Type B pancreatic cell (in vitro differentiated cells): Measurements from ENCODE around the gene RAD51B. TPM values are rescaled to one million over a fixed set of nuclear protein-coding genes. Genes with fewer than 3 reads are reported as not detected.

Experiments used
- DNase-seq: peaks from one replicate; pipeline ENCODE4 v3.0.0; 2021; ENCODE audit warnings: mixed read lengths; ENCODE audit not compliant: unreplicated experiment; ENCODE audit errors: extremely low spot score
- H3K27ac Mint-ChIP-seq: 2 replicates; pipeline ENCODE4 v1.8.0; 2021; ENCODE audit warnings: mild to moderate bottlenecking, mixed read lengths
- H3K27me3 Mint-ChIP-seq: 2 replicates; pipeline ENCODE4 v1.8.0; 2021; ENCODE audit warnings: mixed read lengths
- H3K36me3 Mint-ChIP-seq: 2 replicates; pipeline ENCODE4 v1.8.0; 2021; ENCODE audit warnings: mixed read lengths
- H3K4me1 Mint-ChIP-seq: one replicate; pipeline ENCODE4 v1.8.0; 2021; ENCODE audit warnings: mixed read lengths; ENCODE audit not compliant: unreplicated experiment
- H3K4me3 Mint-ChIP-seq: 2 replicates; pipeline ENCODE4 v1.8.0; 2021; ENCODE audit warnings: mild to moderate bottlenecking, mixed read lengths
- H3K9me3 Mint-ChIP-seq: 2 replicates; pipeline ENCODE4 v1.8.0; 2021; ENCODE audit warnings: mixed read lengths
- CTCF ChIP-seq: fragments of 200-600 bp; sonication (generic); conservative IDR thresholded peaks from 2 replicates; pipeline ENCODE4 v1.5.0; 2021; ENCODE audit warnings: antibody characterized with exemption, mild to moderate bottlenecking
- total RNA-seq: library from RNA; stranded (reverse); gene quantifications from 2 replicates; pipeline ENCODE4 v1.2.1, GENCODE V29; 2021; ENCODE audit warnings: low replicate concordance

RAD51B gene
- total RNA-seq, 1 donor from 2014 or later = 27.3 TPM

GRCh38 chr14:68471029-68471963 lies 651.7 kb downstream of the RAD51B start:
- no peak for DNase-seq
- Mint-ChIP-seq H3K4me1 (peaks cover 70% of the 10 kb centered on the region), H3K4me3 (no peak overlapping the region)

GRCh38 chr14:68471964-68472508 lies 652.5 kb downstream of the RAD51B start:
- Mint-ChIP-seq H3K9me3 (peaks cover 4% of the 10 kb centered on the region), H3K27ac (peak overlapping the region; percentile 79), H3K27me3 (no peaks in the 10 kb centered on the region), H3K4me3 (no peak overlapping the region), H3K4me1 (peaks cover 71% of the 10 kb centered on the region), H3K36me3 (peaks cover 7% of the 10 kb centered on the region)
- TF ChIP-seq CTCF = no peak
- no peak for DNase-seq

More at GRCh38 chr14:68471029-68471963, 651.7 kb downstream of the RAD51B start:
- Mint-ChIP-seq H3K36me3 (peaks cover 7% of the 10 kb centered on the region), H3K27ac (peak overlapping the region; percentile 52), H3K27me3 (no peaks in the 10 kb centered on the region), H3K9me3 (peaks cover 4% of the 10 kb centered on the region)
- no peak for TF ChIP-seq CTCF

- peaks cover 10% of the 10 kb centered on the region for H3K36me3 Mint-ChIP-seq
- no peak for TF ChIP-seq CTCF
- no peak for DNase-seq
- H3K4me3 Mint-ChIP-seq = peak overlapping the region; percentile 53
- H3K27me3 Mint-ChIP-seq = no peaks in the 10 kb centered on the region
- peak overlapping the region; percentile 79 for H3K27ac Mint-ChIP-seq
- H3K9me3 Mint-ChIP-seq = peaks cover 2% of the 10 kb centered on the region
- H3K4me1 Mint-ChIP-seq = peaks cover 79% of the 10 kb centered on the region
These were observed 653.5 kb downstream of the RAD51B start for GRCh38 chr14:68473069-68473468.

GRCh38 chr14:68473794-68474193 lies 654.2 kb downstream of the RAD51B start:
- no peak for TF ChIP-seq CTCF
- Mint-ChIP-seq H3K9me3 (no peaks in the 10 kb centered on the region), H3K27me3 (no peaks in the 10 kb centered on the region), H3K36me3 (peaks cover 9% of the 10 kb centered on the region), H3K4me1 (peaks cover 79% of the 10 kb centered on the region), H3K4me3 (no peak overlapping the region), H3K27ac (peak overlapping the region; percentile 83)
- DNase-seq = no peak

- Mint-ChIP-seq H3K27me3 (no peaks in the 10 kb centered on the region), H3K4me1 (peaks cover 78% of the 10 kb centered on the region), H3K36me3 (peaks cover 13% of the 10 kb centered on the region), H3K9me3 (no peaks in the 10 kb centered on the region), H3K27ac (peak overlapping the region; percentile 68), H3K4me3 (no peak overlapping the region)
- no peak for TF ChIP-seq CTCF
- DNase-seq = no peak
These were observed 655.2 kb downstream of the RAD51B start for GRCh38 chr14:68474741-68475140.
